HG03045 (cell line): ENCODE measurements around the gene MPL.
"Not testable (repeated sequence)": the region's sequence is repeated elsewhere in the genome, so short reads cannot be mapped to it uniquely, and the experiment has no call there.

Experiments
- ATAC-seq: cut with Tn5 transposase; IDR thresholded peaks from one replicate; pipeline ENCODE4 v1.9.1; 2021; ENCODE audit warnings: mild to moderate bottlenecking, moderate library complexity; ENCODE audit not compliant: unreplicated experiment

MPL gene

DNA sequence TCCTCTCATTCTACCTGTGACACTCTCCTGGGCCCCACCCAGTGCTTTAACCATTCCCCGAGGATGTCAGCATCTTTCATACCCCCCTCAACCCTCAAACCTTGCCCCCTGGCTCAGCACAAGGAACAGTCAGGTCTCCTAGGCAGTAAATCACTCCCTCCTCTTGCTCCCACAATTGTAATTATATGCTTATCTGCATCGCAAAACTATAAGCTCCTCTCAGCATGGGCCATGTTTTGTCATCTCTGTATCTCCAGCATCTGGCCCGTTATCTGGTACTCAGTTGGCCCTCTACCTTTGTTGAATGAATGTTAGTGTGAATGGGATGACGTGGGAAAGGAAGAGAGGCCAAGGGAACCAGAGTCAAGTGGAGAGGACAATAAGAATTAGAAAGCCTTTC is 32.9 kb downstream of the MPL start:
- ATAC-seq: no peak

DNA sequence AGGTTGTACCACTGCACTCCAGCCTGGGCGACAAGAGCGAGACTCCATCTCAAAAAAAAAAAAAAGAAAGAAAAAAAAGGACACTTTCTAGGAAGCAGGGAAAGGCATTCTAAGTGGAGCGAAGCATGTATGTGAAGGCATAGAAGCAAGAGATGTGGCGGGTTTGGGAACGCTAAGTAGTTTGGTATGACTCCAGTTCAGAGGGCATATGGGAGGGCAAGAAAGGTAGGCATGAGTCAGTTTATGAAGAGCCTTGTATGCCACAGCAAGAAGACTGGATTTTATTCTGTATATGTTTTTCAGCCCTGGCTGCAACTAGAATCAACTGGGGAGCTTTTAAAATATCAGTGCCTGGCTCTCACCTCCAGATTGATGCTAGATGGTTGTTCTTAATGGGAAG is 34.6 kb downstream of the MPL start:
- no peak for ATAC-seq

DNA sequence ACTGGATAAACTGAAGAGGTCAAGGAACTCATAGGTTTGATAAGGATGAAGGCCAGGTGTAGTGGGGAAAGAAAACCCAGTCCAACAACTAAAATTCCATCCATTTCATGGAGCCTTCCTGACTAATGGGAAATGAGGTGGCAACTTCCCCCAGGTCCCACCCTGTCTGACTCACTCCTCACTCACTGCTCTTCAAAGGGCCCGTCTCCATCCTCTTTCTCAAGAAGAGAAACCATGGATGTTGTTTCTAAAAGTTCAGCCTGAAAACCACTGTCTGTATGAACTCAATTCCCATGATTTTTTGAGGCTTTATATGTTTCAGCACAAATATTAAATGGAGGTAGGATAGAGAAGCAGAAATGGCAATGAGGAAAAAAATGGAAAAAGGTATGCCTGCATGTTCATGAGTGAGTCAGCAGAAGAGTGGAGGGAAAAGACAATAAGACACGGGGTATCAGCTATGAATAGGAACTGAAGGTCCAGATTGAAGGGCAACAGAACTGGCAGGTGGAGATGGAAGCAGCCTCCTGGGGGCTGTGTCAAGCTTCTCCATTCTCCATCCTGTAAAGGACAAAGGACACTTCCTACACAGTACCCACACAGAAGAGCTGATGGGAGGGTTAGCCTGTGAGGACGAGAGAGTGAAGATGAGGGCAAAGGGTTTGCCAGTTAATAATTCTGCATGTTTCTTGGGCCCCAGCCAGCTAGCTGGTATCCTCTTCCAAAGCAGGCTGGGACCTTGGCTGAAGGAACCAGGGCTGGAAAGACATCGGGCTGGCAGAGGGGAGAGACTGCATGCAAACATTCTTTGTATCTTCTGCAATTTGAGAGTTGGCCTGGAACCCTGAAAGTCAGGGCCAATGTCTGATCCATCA is 35.7 kb downstream of the MPL start:
- ATAC-seq: no peak

DNA sequence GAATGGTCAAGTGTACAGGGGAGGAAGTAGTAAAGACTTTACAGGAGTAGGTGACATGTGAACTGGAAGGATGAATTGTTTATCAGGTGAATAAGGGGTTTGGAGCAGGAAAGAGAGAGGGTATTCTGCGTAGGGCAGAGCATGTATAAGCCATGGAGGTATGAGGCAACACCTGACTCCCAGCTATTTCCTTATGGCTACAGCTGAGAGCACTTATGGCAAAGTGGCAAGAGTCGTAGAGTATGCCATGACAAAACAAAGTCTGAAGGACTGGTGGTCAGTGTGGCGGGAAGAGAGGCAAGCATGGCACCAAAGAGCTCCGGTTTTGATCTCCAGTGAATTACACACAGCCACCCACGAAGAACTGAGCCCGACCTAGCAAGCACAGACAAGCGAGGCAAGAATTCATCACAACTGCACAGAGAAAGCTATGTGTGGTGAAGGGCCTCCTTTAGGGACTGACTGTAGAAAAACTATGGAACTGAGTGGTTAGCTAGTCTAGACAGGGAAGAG is 39.2 kb downstream of the MPL start:
- ATAC-seq: no peak

DNA sequence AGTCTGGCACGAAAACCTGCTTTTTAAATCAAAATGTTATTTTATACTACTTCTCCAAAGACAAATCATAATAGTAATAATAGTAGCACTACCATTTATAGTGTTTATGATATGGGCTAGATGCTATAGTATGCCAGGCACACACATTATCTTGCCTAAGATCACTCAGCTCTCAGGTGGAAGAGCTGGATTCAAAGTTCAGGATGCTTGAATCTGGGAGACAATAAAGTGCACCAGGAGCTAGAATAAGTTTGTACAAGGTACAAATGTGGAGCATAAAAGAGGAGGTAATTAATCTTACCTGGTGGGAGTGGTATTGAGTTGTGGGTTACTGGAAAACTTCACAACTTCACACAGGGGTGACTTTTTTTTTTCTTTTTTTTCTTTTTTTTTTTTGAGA is 40.2 kb downstream of the MPL start:
- no peak for ATAC-seq

DNA sequence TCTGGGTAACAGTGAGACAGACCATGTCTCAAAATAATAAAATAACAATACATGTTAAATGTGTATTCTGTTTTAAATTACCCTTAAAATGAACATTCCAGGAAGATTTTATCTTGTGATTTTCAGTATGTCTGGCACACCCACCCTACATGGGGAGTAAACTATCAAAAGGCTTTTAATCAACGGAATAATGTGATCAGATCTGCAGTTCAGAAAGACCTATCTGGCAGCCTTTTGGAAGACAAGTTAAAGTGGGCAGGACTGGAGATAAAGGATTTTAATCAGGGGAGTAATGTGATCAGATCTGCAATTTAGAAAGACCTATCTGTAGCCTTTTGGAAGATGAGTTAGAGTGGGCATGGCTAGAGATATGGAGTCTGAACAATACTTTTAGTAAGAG is 41.9 kb downstream of the MPL start:
- ATAC-seq: no peak

DNA sequence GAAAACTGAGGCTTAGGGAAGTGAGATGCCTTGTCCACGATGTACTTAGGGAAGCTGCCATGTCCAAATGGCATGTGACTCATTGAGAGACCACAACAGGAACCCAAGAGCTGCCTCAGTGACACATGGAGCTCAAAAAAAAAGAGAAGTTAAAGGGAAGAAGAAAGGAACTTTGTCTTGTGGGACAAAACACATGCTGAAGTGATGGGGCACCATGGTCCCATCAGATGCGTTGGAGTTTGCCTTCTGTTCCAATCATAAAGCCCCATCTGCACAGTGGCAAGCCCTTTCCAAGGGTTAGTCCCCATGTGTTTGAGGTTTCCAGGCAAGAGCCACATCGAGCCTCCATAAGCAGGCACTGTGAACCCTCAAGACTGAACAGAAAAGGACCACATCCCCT is 44.0 kb downstream of the MPL start:
- no peak for ATAC-seq

DNA sequence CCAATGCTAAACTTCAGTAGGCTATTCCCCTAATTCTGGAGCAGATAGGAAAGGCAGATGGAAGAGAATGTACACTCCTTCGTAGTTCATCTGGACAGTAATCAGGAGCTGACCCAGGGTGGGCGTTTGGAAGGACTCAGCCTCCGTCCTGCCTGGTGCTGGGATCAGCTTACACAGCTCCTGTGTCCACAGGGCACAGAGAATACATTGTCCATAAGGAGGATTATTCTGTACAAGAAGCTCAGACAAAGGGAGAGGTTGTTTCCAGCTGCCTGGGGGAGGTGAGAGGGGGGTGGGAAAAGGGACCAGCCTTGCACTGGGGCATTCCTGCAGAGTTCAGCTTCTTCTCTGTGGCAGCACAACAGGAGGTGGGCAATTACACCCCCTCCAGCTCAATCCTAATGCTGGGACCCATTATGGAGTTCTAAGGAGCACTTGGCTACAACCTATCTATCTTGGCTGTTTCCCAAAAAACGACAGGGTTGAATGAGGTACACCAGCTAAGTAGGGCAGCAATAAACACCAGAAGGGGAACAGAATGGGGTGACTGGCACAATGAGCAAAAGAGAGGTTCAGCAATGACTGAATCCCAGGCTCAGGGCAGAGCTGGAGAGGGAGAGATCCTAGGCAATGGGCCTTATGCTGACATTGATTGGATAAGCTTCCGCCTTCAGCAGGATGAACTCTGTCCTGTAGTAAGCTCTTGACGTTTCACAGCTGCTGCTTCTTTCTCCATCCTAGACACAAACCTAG is 44.6 kb downstream of the MPL start:
- no peak for ATAC-seq

DNA sequence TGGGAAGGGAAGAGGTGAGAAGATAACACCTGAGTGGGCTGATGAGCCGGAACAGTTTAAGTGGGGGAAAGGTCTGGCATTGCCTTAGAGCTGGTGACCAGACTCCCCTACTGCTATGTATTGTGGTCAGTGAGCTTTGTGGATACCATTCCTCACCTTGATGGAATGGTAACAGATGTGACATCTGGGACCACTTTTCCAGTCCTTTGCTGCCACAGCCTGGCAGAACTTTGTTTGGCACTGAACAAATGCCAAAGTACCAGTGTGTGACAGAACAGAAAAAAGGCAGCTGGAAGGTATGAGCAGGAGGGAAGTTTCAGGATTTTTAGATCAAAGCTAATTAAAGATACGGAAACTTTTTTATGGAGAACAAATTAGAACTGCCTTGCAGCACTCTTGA is 45.8 kb downstream of the MPL start:
- no peak for ATAC-seq

DNA sequence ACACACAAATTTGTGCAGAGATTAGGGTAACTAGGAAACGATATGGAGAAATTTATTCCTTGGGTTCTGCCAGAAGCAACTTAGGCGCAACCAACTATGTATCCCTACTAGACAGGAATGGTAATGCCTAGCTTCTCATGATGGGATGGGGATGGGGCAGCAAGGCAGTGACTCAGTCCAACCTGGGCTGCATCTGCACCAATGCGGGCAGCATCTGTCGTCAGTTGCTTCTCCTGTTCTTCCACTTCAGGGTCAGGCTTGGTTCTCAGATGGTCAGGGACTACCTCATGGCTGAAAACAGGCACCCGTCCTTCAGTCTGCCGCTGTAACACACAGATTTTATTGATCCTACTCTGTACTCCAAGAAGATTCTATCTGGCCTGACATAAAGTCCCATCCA is 49.1 kb downstream of the MPL start:
- ATAC-seq: no peak

DNA sequence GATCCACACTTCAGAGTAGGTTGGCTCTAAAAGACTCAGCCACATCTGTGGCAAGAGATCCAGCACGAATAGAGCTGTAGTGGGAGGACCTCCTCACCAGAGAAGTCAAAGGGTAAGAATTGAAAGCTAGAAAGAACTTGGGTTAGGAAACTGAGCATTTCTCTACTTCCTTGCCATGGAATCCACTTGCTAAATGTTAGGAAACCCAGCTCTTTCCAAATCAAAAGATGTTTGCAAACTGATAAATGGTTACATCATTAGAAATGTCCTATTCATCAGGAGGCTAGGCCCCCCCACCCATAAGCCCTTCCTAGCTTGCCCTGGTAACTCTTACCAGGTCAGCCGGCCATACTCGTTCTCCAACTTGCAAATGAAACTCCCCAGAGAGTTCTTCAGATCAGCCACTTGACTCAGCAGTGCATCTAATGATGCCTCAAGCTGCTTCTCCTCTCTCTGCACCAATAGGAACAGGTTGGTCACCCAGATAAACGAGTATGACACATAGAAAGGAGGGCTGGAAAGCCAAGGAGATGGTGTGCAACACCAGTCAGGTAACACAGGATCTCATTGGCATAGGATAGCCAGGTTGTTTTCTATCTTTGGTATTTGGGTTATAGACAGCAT is 50.5 kb downstream of the MPL start:
- no peak for ATAC-seq

DNA sequence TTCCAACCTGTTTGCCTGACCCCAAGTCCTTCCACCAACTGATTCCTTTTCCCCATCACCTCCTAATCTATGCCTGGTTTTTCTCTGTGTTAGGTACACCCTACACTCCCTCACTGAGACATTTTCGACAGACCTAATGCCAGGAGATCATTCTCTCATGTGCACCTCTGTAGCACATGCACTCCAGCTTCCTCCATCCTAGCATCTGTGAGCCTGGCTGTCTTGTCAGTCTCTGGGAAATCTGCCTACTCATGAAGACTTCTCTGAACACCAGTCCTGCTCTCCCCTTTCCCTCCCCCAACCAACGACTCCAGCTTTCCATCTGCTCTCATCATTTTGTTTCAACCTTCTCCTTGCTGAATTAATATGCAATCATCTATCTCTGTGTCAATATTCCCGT is 51.0 kb downstream of the MPL start:
- ATAC-seq: no peak

DNA sequence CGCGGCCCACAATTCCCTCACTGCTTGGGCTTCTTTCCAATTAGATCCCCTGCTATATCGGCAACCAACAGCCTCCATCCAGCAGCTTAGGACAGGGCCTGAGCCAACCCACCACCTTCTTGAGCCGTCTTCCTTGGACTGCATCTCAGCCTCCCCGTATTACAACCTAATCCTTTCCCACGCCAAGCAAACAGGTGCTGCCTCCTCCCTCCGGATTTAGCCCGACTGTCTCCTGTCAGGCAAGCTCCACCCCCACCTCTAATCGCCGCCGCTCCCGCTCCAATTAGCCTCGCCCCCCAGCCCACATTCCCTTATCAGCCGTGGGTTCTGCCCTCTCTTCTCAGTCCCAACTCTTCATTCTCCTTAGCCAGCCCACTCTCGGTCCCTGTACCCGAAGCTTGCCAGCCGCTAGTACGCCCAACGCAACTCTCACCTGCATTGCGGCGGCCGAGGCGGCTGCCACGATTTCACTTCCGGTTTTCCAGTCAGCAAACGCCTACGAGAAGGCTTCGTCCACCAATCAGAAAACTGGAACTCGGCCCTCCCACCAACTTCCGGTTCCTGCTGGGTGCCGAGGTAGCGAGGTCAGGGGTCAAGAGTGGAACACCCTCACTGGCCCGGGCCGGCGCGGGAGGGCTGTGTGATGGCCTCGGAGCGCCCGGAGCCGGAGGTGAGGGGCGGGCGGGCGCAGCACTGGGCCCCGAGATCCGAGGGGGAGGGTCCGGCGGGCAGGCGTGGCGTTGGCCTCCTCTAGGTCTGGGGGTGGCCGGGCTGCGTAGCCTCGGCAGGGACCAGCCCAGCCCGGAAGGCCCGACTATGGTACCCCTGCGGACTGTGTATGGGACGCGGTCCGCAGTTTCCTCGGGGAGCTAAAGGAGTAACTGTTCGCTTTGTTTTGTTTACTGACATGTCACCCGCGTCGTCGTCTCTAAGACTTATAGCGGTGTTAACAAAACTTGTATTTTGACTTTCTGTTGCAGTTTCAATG is 52.0 kb downstream of the MPL start, which contains the start of the genes MED8 and SZT2:
Gene MED8 (minus strand): TSS at position 475 of the 988 bp plus-strand sequence. CDS start 36 bp downstream, at position 439.
Gene SZT2 (plus strand): TSS at position 574 of the 988 bp plus-strand sequence. CDS start 70 bp downstream, at position 644.
- ATAC-seq: peak; percentile 89

DNA sequence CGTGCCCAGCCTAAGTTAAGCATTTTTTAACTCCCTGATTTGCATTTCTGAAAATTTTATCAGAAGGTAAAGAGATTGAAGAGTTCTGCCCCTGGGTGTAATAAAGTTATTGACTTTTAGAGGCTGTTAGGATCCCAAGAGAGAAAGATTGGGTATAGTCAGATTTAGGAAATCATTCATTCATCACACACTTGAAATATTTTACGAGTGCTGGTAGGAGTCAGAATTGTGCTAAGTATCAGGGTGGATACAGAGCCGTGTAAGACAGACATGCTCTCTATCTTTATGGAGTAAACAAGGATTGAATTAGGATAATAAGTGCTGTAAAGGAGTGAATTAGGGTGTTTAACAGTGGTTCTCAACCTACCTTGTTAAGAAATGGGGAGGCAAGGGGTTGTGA is 55.1 kb downstream of the MPL start:
- no peak for ATAC-seq

DNA sequence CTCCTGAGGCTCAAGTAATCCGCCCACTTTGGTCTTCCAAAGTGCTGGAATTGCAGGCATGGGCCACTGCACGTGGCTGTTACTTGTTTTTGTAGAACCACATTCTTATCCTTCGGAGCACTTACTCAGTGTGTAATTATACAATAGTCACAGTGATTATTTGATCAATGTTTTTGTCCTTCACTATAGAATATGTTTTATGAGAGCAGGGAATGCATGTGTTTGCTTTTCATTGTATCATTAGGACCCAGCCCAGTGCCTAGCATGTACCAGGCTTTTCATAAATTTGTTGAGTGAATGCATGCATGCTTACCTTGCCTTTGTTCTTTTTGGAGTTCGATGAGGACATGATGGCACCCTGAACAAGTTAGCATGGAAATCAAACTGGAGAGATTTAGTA is 57.9 kb downstream of the MPL start:
- ATAC-seq: no peak

DNA sequence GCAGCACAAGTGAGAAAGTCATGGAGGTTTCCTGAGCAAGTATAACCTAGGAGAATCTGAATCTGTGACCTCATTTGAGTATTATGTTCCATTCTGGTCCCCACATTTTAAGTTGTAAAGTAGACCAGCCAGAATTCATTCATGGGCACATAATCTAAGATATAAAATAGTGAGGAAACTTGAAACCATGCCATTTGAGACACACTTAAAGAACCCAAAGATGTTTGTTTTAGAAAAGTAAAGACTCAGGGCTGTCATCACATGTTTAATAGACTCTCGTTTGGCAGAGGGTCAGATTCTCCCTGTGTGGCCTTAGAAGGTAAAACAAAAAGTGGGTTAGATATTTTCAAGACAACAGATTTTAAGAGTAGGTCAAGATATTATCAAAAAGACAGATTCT is 58.4 kb downstream of the MPL start:
- no peak for ATAC-seq

DNA sequence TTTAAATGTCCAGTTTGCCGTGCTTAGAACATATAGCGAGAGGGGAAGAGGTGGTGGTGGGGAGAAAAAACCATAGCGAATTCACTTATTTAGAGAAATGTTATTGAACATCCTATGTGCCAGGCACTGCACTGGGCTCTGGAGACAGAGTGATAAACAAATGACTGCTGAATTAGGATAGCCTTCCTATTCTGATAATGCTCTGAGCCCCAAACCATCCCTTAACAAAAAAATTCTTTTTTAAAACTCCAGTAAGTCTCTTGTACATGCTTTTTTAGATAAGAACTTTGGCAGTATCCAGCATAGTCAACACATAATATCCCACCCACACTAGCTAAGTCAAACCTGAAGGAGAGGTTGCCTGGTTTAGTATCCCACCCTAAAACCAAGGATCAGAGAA is 60.6 kb downstream of the MPL start:
- ATAC-seq: no peak

DNA sequence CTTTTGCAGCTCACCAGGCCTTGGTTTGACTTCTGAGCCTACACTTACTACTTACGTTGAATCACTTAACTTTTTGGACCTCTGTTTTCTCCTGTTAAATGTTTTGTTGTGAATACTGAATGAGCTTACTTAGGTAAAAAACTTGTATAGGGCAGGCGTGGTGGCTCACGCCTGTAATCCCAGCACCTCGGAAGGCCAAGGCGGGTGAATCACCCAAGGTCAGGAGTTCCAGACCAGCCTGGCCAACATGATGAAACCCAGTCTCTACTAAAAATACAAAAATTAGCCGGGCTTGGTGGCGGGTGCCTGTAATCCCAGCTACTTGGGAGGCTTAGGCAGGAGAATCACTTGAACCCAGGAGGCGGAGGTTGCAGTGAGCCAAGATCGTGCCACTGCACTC is 62.8 kb downstream of the MPL start:
- not testable (repeated sequence) for ATAC-seq

DNA sequence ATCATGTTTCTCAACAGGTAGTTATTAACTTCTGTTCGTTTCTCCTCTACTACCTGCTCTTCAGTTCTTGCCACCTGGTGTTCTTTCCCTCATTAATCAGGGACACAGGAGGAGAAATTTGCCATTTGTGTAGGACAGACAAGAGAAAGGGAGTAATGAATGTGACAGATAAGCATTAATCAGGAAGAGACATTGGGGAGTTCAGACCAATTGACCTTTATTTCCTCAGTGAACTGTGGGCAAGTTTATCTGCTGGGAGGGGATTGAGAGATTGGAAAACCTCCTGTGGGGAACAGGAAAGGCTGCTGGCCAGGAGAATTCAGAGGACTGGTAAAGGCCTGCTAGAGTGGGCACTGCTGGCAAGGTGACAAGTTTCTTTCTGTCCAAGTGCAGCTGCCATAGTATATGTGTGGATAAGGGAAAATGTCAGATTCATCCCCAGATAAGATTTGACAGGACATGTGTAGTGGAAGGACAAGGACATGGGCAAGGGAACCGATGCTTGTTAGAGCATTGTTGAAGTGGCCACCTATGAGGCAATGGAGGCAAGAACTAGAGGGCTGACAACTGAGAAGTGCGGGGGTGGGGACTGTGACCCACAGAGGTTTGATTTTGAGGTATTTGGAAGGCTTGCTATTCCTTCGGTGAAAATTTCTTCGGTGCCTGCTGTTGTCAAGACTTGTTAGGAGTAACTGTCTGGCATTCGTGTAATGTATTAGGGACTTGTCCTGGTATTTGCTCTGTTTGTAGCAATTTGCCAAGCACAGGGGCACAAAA is 64.7 kb downstream of the MPL start:
- ATAC-seq: no peak
